Stimulated activated naive B cell treated with anti-CD40 and anti-IgM and Interleukin-4, amounts not matched to agents 10 μg/mL and 1 μg/mL and 100 μg/mL, for 72 hours (primary cell): ENCODE results near the gene DIAPH2.

ENCODE experiments used
- ATAC-seq, 2 donors: fragments of 150-1000 bp; cut with Tn5 transposase; replicated peaks; 2 replicates each; pipeline ENCODE4 v1.10.0; 2021; ENCODE audit warnings: moderate library complexity in 1 of 2
- DNase-seq: peaks from one replicate; pipeline ENCODE4 v3.0.0; 2021
- H3K27ac Mint-ChIP-seq: one replicate; pipeline ENCODE4 v1.8.0; 2022; ENCODE audit warnings: mild to moderate bottlenecking, mixed read lengths
- H3K27me3 Mint-ChIP-seq, 2 donors: one replicate each; pipeline ENCODE4 v1.8.0; 2022; ENCODE audit warnings: mixed read lengths in 2 of 2
- H3K36me3 Mint-ChIP-seq, 2 donors: one replicate each; pipeline ENCODE4 v1.8.0; 2022; ENCODE audit warnings: mixed read lengths in 2 of 2, mild to moderate bottlenecking in 1 of 2
- H3K4me1 Mint-ChIP-seq, 2 donors: one replicate each; pipeline ENCODE4 v1.8.0; 2022; ENCODE audit warnings: mixed read lengths in 2 of 2, mild to moderate bottlenecking in 1 of 2
- H3K4me3 Mint-ChIP-seq, 2 donors: one replicate each; pipeline ENCODE4 v1.8.0; 2022; ENCODE audit warnings: mild to moderate bottlenecking in 2 of 2, mixed read lengths in 2 of 2, moderate library complexity in 1 of 2
- H3K9me3 Mint-ChIP-seq, 2 donors: one replicate each; pipeline ENCODE4 v1.8.0; 2022; ENCODE audit warnings: mixed read lengths in 2 of 2, mild to moderate bottlenecking in 1 of 2

DIAPH2 gene

GRCh38 chrX:96883608-96884007 lies 199.0 kb downstream of the DIAPH2 start, which contains the start of gene RPA4:
Gene RPA4, plus strand, starts transcription at chrX:96883908. Its CDS starts 403 bp downstream, at chrX:96884311.
- Mint-ChIP-seq H3K9me3 (no peaks in the 10 kb centered on the region), H3K4me1 (no peaks in the 10 kb centered on the region), H3K36me3 (peaks cover 4 to 15% of the 10 kb centered on the region in 2 donors), H3K27me3 (no peaks in the 10 kb centered on the region), H3K4me3 (no peak within 1 kb of the TSS), H3K27ac (no peak within 1 kb of the TSS)
- no peak for DNase-seq
- ATAC-seq, result no peak

GRCh38 chrX:96884027-96884426 lies 199.4 kb downstream of the DIAPH2 start:
- DNase-seq, result no peak
- Mint-ChIP-seq H3K27ac (no peak overlapping the region), H3K9me3 (no peaks in the 10 kb centered on the region), H3K27me3 (no peaks in the 10 kb centered on the region), H3K4me1 (no peaks in the 10 kb centered on the region), H3K36me3 (peaks cover 4 to 15% of the 10 kb centered on the region in 2 donors), H3K4me3 (no peak overlapping the region)
- ATAC-seq, result no peak

DNA sequence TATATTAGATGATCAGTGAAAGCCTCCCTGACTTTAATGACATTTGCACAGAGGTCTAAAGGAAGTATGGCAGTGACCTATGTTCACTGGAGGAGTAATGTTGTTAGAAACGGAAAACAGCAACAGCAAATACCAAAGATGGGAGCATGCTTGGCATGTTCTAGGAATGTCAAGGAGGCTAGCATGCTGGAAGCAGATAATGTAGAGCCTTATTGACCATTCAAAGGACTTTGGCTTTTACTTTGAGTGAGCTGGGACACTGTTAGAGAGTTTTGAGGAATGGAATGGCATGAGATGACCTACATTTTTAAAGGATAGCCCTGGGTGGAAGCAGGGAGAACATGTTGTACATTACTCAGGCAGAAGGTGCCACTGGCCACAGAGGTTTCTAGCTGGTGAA lies 205.1 kb downstream of the DIAPH2 start:
- no peak overlapping the region for H3K27ac Mint-ChIP-seq
- no peak for ATAC-seq
- no peaks in the 10 kb centered on the region for H3K4me1 Mint-ChIP-seq
- peaks cover 0 to 2% of the 10 kb centered on the region in 2 donors for H3K9me3 Mint-ChIP-seq
- peaks cover 0 to 1% of the 10 kb centered on the region in 2 donors for H3K36me3 Mint-ChIP-seq
- H3K4me3 Mint-ChIP-seq, result no peak overlapping the region
- no peaks in the 10 kb centered on the region for H3K27me3 Mint-ChIP-seq
- no peak for DNase-seq

DNA sequence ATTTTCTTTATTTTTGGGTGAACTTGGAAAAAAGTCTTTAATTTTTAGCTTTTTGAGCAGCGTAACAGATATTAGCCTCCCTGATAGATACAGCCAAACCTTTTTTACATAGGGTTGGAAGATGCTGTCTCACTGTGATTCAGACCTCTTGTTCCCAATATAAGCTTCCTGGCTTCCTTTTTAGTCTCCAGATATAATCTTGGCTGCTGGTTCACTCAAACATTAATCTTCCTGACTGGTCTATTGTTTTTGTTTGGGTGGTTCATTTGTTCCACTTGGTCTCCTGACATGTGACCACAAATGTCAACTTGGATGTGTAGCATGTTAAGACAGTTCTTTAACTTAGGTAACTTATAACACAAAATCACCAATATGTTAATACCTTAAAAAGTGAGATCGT lies 222.1 kb downstream of the DIAPH2 start:
- H3K36me3 Mint-ChIP-seq, result no peaks in the 10 kb centered on the region
- H3K27ac Mint-ChIP-seq, result no peak overlapping the region
- H3K4me1 Mint-ChIP-seq, result no peaks in the 10 kb centered on the region
- no peaks in the 10 kb centered on the region for H3K9me3 Mint-ChIP-seq
- no peak for ATAC-seq
- no peaks in the 10 kb centered on the region for H3K27me3 Mint-ChIP-seq
- no peak for DNase-seq
- no peak overlapping the region for H3K4me3 Mint-ChIP-seq

GRCh38 chrX:96907516-96908272 lies 223.1 kb downstream of the DIAPH2 start:
- H3K4me1 Mint-ChIP-seq, result no peaks in the 10 kb centered on the region
- no peak overlapping the region for H3K4me3 Mint-ChIP-seq
- H3K9me3 Mint-ChIP-seq, result no peaks in the 10 kb centered on the region
- DNase-seq, result no peak
- no peak for ATAC-seq
- H3K27ac Mint-ChIP-seq, result no peak overlapping the region
- no peaks in the 10 kb centered on the region for H3K27me3 Mint-ChIP-seq
- no peaks in the 10 kb centered on the region for H3K36me3 Mint-ChIP-seq

DNA sequence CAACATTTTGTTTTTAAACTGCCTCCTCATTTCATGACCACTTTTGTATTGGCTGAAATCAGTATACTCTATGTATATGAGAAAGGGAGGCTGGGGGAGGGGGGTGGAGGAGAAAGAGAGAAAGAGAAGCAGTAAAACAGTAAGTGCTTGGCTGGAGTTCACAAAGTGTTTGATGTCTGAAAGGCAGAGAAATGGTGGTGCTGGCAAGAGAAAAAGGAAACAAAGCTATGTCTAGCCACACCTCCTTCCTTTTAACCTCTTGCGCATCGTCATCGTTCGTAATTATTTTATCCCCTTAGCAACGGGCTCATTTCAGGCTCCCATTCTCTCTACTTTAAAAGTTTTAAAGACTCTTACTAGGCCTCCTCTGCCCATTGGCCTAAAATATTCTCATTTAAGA lies 224.6 kb downstream of the DIAPH2 start:
- Mint-ChIP-seq H3K9me3 (no peaks in the 10 kb centered on the region), H3K27ac (no peak overlapping the region), H3K36me3 (no peaks in the 10 kb centered on the region)

DNA sequence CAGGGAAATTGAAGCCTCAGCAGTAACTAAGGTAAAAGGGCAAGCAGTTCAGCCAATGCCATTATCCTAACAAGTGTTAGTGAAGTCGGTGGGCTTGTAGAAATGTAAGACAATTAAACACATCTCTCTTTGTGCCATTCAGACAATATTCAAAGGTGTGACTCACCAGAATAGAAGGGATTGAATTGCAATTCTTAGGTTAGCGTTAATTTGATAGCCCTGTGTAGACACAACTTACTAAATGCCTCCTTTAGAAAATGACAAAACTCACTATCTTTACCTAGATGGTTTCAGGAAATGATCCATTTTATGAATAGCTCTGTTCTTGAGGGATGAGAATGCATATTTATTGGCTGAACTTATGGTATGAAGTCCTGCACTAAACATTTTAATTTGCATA lies 234.2 kb downstream of the DIAPH2 start:
- H3K36me3 Mint-ChIP-seq, result peaks cover 0 to 7% of the 10 kb centered on the region in 2 donors
- no peak for ATAC-seq
- H3K27ac Mint-ChIP-seq, result no peak overlapping the region
- no peaks in the 10 kb centered on the region for H3K9me3 Mint-ChIP-seq
- DNase-seq, result no peak
- peaks cover 0 to 5% of the 10 kb centered on the region in 2 donors for H3K4me1 Mint-ChIP-seq
- H3K27me3 Mint-ChIP-seq, result no peaks in the 10 kb centered on the region
- H3K4me3 Mint-ChIP-seq, result no peak overlapping the region

More for the DNA sequence above, 224.6 kb downstream of the DIAPH2 start:
- no peaks in the 10 kb centered on the region for H3K27me3 Mint-ChIP-seq
- no peak overlapping the region for H3K4me3 Mint-ChIP-seq
- no peak for ATAC-seq
- H3K4me1 Mint-ChIP-seq, result peaks cover 0 to 2% of the 10 kb centered on the region in 2 donors
- no peak for DNase-seq

- ATAC-seq (no peak), DNase-seq (no peak)
- Mint-ChIP-seq H3K27ac (no peak overlapping the region), H3K27me3 (no peaks in the 10 kb centered on the region), H3K36me3 (peaks cover 0 to 7% of the 10 kb centered on the region in 2 donors), H3K4me3 (no peak overlapping the region), H3K9me3 (no peaks in the 10 kb centered on the region), H3K4me1 (no peaks in the 10 kb centered on the region)
Measured at GRCh38 chrX:96919672-96920071, 235.0 kb downstream of the DIAPH2 start.

- ATAC-seq, result no peak
- peaks cover 0 to 7% of the 10 kb centered on the region in 2 donors for H3K36me3 Mint-ChIP-seq
- H3K4me3 Mint-ChIP-seq, result no peak overlapping the region
- H3K27ac Mint-ChIP-seq, result no peak overlapping the region
- H3K9me3 Mint-ChIP-seq, result peaks cover 0 to 4% of the 10 kb centered on the region in 2 donors
- no peaks in the 10 kb centered on the region for H3K27me3 Mint-ChIP-seq
- no peaks in the 10 kb centered on the region for H3K4me1 Mint-ChIP-seq
- no peak for DNase-seq
Measured at GRCh38 chrX:96924581-96924980, 239.9 kb downstream of the DIAPH2 start.

- Mint-ChIP-seq H3K4me3 (no peak overlapping the region), H3K27ac (no peak overlapping the region), H3K36me3 (peaks cover 0 to 4% of the 10 kb centered on the region in 2 donors), H3K27me3 (no peaks in the 10 kb centered on the region), H3K4me1 (no peaks in the 10 kb centered on the region), H3K9me3 (peaks cover 0 to 4% of the 10 kb centered on the region in 2 donors)
- no peak for DNase-seq
- ATAC-seq, result no peak
Measured at GRCh38 chrX:96929036-96929435, 244.4 kb downstream of the DIAPH2 start.

DNA sequence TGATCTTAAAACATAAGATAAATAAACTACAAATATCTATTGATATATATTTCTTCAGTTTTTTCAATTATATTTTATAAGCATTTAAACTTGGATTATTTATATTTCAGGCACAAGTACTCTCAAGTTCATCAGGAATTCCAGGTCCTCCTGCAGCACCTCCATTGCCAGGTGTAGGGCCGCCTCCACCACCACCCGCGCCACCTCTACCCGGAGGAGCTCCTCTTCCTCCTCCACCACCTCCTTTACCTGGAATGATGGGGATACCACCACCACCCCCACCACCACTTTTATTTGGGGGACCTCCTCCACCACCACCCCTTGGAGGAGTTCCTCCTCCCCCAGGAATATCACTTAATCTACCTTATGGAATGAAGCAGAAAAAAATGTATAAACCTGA lies 273.1 kb downstream of the DIAPH2 start:
- H3K4me1 Mint-ChIP-seq, result no peaks in the 10 kb centered on the region
- H3K27me3 Mint-ChIP-seq, result no peaks in the 10 kb centered on the region
- no peak overlapping the region for H3K27ac Mint-ChIP-seq
- ATAC-seq (no peak), DNase-seq (no peak)
- H3K36me3 Mint-ChIP-seq, result peaks cover 35 to 37% of the 10 kb centered on the region in 2 donors
- H3K4me3 Mint-ChIP-seq, result no peak overlapping the region
- peaks cover 9 to 16% of the 10 kb centered on the region in 2 donors for H3K9me3 Mint-ChIP-seq

- no peaks in the 10 kb centered on the region for H3K4me1 Mint-ChIP-seq
- DNase-seq (no peak), ATAC-seq (no peak)
- no peaks in the 10 kb centered on the region for H3K27me3 Mint-ChIP-seq
- peaks cover 13 to 27% of the 10 kb centered on the region in 2 donors for H3K36me3 Mint-ChIP-seq
- H3K27ac Mint-ChIP-seq, result no peak overlapping the region
- H3K4me3 Mint-ChIP-seq, result no peak overlapping the region
- peaks cover 1 to 13% of the 10 kb centered on the region in 2 donors for H3K9me3 Mint-ChIP-seq
Measured at GRCh38 chrX:96971812-96972211, 287.2 kb downstream of the DIAPH2 start.

DNA sequence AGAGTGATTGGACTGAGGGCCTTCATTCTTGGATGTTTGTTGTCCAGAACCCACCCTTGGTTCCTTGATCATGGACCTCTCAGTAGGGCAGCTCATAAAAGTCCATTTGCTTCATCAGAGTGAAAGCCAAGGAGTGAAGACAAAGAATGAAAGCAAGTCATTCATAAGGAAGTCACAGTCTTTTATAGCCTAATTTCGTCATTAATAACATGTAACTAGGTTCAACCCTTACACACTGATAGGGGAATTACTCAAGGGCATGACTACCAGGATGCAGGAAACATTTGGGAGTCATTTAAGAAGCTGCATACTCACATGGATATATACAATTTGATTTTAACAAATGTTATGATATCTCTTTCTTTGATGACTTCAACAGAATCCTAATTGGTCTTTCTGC lies 294.3 kb downstream of the DIAPH2 start:
- no peak overlapping the region for H3K4me3 Mint-ChIP-seq
- ATAC-seq (no peak), DNase-seq (no peak)
- H3K27ac Mint-ChIP-seq, result no peak overlapping the region
- no peaks in the 10 kb centered on the region for H3K36me3 Mint-ChIP-seq
- H3K9me3 Mint-ChIP-seq, result no peaks in the 10 kb centered on the region
- H3K27me3 Mint-ChIP-seq, result no peaks in the 10 kb centered on the region
- no peaks in the 10 kb centered on the region for H3K4me1 Mint-ChIP-seq

DNA sequence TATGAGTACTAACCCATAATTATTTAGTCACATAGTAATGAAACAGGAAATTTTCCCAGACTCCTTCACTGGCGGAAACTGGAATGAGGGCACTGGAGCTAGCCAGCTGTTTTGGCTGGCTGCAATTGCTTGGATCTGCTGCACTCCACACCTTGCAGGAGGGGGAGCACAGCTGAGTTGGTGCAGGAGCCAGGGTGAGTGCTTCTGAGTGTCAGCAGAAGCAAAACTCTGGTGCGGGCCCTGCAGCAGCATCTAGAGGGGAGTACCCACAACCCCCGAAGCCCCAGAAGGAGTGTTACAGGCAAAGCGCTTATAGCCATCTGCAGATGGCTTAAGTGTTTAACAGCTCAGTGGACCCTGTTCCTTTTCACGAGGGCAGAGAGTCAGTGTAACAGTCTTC lies 295.1 kb downstream of the DIAPH2 start:
- Mint-ChIP-seq H3K4me3 (no peak overlapping the region), H3K36me3 (no peaks in the 10 kb centered on the region), H3K4me1 (no peaks in the 10 kb centered on the region), H3K9me3 (no peaks in the 10 kb centered on the region), H3K27me3 (no peaks in the 10 kb centered on the region), H3K27ac (no peak overlapping the region)
- DNase-seq (no peak), ATAC-seq (no peak)

GRCh38 chrX:96982161-96982560 lies 297.5 kb downstream of the DIAPH2 start:
- H3K27me3 Mint-ChIP-seq, result no peaks in the 10 kb centered on the region
- no peaks in the 10 kb centered on the region for H3K9me3 Mint-ChIP-seq
- H3K4me1 Mint-ChIP-seq, result no peaks in the 10 kb centered on the region
- no peak overlapping the region for H3K27ac Mint-ChIP-seq
- no peak overlapping the region for H3K4me3 Mint-ChIP-seq
- ATAC-seq (no peak), DNase-seq (no peak)
- no peaks in the 10 kb centered on the region for H3K36me3 Mint-ChIP-seq
